Measurements from ENCODE around the gene GNB1L. TPM values are rescaled to one million over a fixed set of nuclear protein-coding genes. Genes with fewer than 3 reads are reported as not detected.
"Not testable (repeated sequence)": the region's sequence is repeated elsewhere in the genome, so short reads cannot be mapped to it uniquely, and the experiment has no call there.

GNB1L gene
- total and polyA plus RNA-seq, 9 of the 15 experiments (the other 6 are each of a cell fraction or from before 2014, with no cell fraction given): 0.56 to 50.5 (median 10.2) TPM

- H3K4me2 ChIP-seq (ENCODE audit: insufficient read depth, low read length); FAIRE-seq; H3K9me3 ChIP-seq (replicated peaks; ENCODE audit: control insufficient read depth, insufficient read depth, low read depth, low read length); H3K27ac ChIP-seq (ENCODE audit: extremely low read depth, low read depth, low read length); H3K9me1 ChIP-seq (ENCODE audit: control insufficient read depth, insufficient read depth, low read length); ATAC-seq; CTCF ChIA-PET (ENCODE audit: low intra/inter-chr PET ratio); H3K27me3 ChIP-seq (ENCODE audit: control insufficient read depth in 2 of 2, insufficient read depth in 2 of 2, low read length in 2 of 2); H3K4me3 ChIP-seq; DNase-seq (ENCODE audit: extremely low read depth in 1 of 4, low spot score in 3 of 4); H2AFZ ChIP-seq (ENCODE audit: low read depth, low read length); H3K9ac ChIP-seq (ENCODE audit: insufficient read depth in 1 of 2, low read depth in 2 of 2, low read length in 2 of 2); in situ Hi-C loops (cut with MboI); H4K20me1 ChIP-seq (replicated peaks; ENCODE audit: control insufficient read depth, insufficient read depth, low read length); H3K79me2 ChIP-seq (ENCODE audit: control insufficient read depth, insufficient read depth, low read length); BruUV-seq (replicated peaks); H3K36me3 ChIP-seq (ENCODE audit: control insufficient read depth, insufficient read depth, low read length): not testable (repeated sequence)
- POLR2A ChIA-PET: interaction anchor here (0.6 to 16.8 kb wide), 18 partner anchors 2 to 608 kb away, joined by 3 to 205 read pairs (median 5); partner anchors contain the start of gene TBX1
- intact Hi-C loops (cut with micrococcal nuclease): loop anchor here (5.0 kb wide), 1 partner anchor 430 kb away; no protein-coding TSS in a partner anchor
- WGBS (ENCODE audit: insufficient coverage, low coverage, missing lambda C conversion rate): 63% methylated on average over 5 of the region's 6 CpGs
- peak; percentile 87 for TF ChIP-seq ZNF146 (CRISPR knock-in tag; IDR thresholded peaks at IDR 0.05; ENCODE audit: unreplicated experiment)
- TF ChIP-seq ZNF512 (tag; IDR thresholded peaks at IDR 0.05): peak; percentile 40; the same call in 1 of the 2 replicates
- H3K4me1 ChIP-seq (replicated peaks in 1 of 2; ENCODE audit: control insufficient read depth in 2 of 2, insufficient read depth in 2 of 2, low read length in 2 of 2): peaks cover 46 to 53% of the 10 kb centered on the region in 2 experiments
Observed at GRCh38 chr22:19777192-19777591, 77.5 kb downstream of the GNB1L start.
